Skeletal muscle cell (primary cell): ENCODE measurements around the gene CREBBP.

Experiments
- DNase-seq: peaks from one replicate; pipeline ENCODE4 v3.0.0-alpha.2; 2010; ENCODE audit warnings: low read depth
- H3K4me3 ChIP-seq: 2 replicates; pipeline ENCODE4 v1.5.1; 2011; ENCODE audit warnings: low read depth, mild to moderate bottlenecking, control low read depth, low read length, moderate library complexity

CREBBP gene

GRCh38 chr16:3696425-3697218, 183.9 kb downstream of the CREBBP start:
- no peak overlapping the region for H3K4me3 ChIP-seq
- DNase-seq = peak; percentile 76

GRCh38 chr16:3695610-3696369, 184.7 kb downstream of the CREBBP start:
- no peak for DNase-seq
- no peak overlapping the region for H3K4me3 ChIP-seq

GRCh38 chr16:3694051-3694450, 186.5 kb downstream of the CREBBP start:
- DNase-seq = no peak
- no peak overlapping the region for H3K4me3 ChIP-seq

- DNase-seq = no peak
- no peak overlapping the region for H3K4me3 ChIP-seq
These were observed 188.8 kb downstream of the CREBBP start for GRCh38 chr16:3691761-3692160.

GRCh38 chr16:3690980-3691720, 189.4 kb downstream of the CREBBP start:
- H3K4me3 ChIP-seq = peak overlapping the region; percentile 21
- no peak for DNase-seq

GRCh38 chr16:3690470-3690928, 190.0 kb downstream of the CREBBP start:
- peak overlapping the region; percentile 21 for H3K4me3 ChIP-seq

GRCh38 chr16:3689731-3690130, 190.8 kb downstream of the CREBBP start:
- DNase-seq = no peak
- no peak overlapping the region for H3K4me3 ChIP-seq

More at GRCh38 chr16:3690470-3690928, 190.0 kb downstream of the CREBBP start:
- DNase-seq = peak; percentile 81

- no peak overlapping the region for H3K4me3 ChIP-seq
- DNase-seq = no peak
These were observed 192.7 kb downstream of the CREBBP start for GRCh38 chr16:3687792-3688191.

- H3K4me3 ChIP-seq = no peak overlapping the region
- no peak for DNase-seq
These were observed 193.5 kb downstream of the CREBBP start for GRCh38 chr16:3687021-3687420.

GRCh38 chr16:3681206-3681605, 199.3 kb downstream of the CREBBP start:
- DNase-seq = no peak
- H3K4me3 ChIP-seq = no peak overlapping the region

GRCh38 chr16:3677994-3678393, 202.5 kb downstream of the CREBBP start:
- H3K4me3 ChIP-seq = no peak overlapping the region
- DNase-seq = no peak

- H3K4me3 ChIP-seq = no peak overlapping the region
These were observed 204.8 kb downstream of the CREBBP start for GRCh38 chr16:3675601-3676130.

More at GRCh38 chr16:3675601-3676130, 204.8 kb downstream of the CREBBP start:
- DNase-seq = no peak
